GM23338 (cell line): ENCODE results near the gene SLITRK1. TPM values are rescaled to one million over a fixed set of nuclear protein-coding genes. Genes with fewer than 3 reads are reported as not detected.

Experiments
- ATAC-seq: fragments of 200-7000 bp; cut with Tn5 transposase; 3 replicates; pipeline ENCODE4 v1.9.1; 2020
- DNase-seq: peaks from one replicate; pipeline ENCODE4 v3.0.0-alpha.2; 2015; ENCODE audit warnings: low spot score
- H2AFZ ChIP-seq: fragments of 200-600 bp; sonication (generic); 2 replicates; pipeline ENCODE4 v1.8.0; 2016; ENCODE audit warnings: antibody characterized with exemption, mild to moderate bottlenecking, moderate library complexity
- H3F3A ChIP-seq: fragments of 200-600 bp; sonication (generic); replicated peaks from 2 replicates; pipeline ENCODE4 v1.8.0; 2017; ENCODE audit warnings: antibody characterized with exemption, mixed run types, low read depth
- H3K27ac ChIP-seq: fragments of 200-600 bp; sonication (generic); 2 replicates; pipeline ENCODE4 v1.6.1; 2016; ENCODE audit warnings: low read depth
- H3K27me3 ChIP-seq: fragments of 200-600 bp; sonication (generic); 2 replicates; pipeline ENCODE4 v1.8.0; 2016; ENCODE audit warnings: mild to moderate bottlenecking, mixed run types, moderate library complexity; ENCODE audit not compliant: insufficient read depth
- H3K36me3 ChIP-seq: fragments of 200-600 bp; sonication (generic); 2 replicates; pipeline ENCODE4 v1.8.0; 2016; ENCODE audit warnings: mild to moderate bottlenecking; ENCODE audit not compliant: insufficient read depth
- H3K4me1 ChIP-seq: fragments of 200-600 bp; sonication (generic); 2 replicates; pipeline ENCODE4 v1.8.0; 2016; ENCODE audit warnings: mild to moderate bottlenecking, moderate library complexity; ENCODE audit not compliant: insufficient read depth
- H3K4me2 ChIP-seq: fragments of 200-600 bp; sonication (generic); 2 replicates; pipeline ENCODE4 v1.7.1; 2017; ENCODE audit warnings: mixed run types
- H3K4me3 ChIP-seq: fragments of 200-600 bp; sonication (generic); 2 replicates; pipeline ENCODE4 v1.6.1; 2016; ENCODE audit warnings: mixed run types
- H3K79me2 ChIP-seq: fragments of 200-600 bp; sonication (generic); replicated peaks from 2 replicates; pipeline ENCODE4 v1.8.0; 2017; ENCODE audit warnings: mild to moderate bottlenecking; ENCODE audit not compliant: insufficient read depth
- H3K9me2 ChIP-seq: fragments of 200-600 bp; sonication (generic); 2 replicates; pipeline ENCODE4 v1.8.0; 2017; ENCODE audit not compliant: insufficient read depth
- H4K20me1 ChIP-seq: fragments of 200-600 bp; sonication (generic); replicated peaks from 2 replicates; pipeline ENCODE4 v1.8.0; 2017; ENCODE audit warnings: mild to moderate bottlenecking; ENCODE audit not compliant: insufficient read depth
- H3K27ac Mint-ChIP-seq: 2 replicates; pipeline ENCODE4 v1.8.0; 2020; ENCODE audit warnings: inconsistent platforms, mild to moderate bottlenecking, moderate library complexity, mixed read lengths
- H3K27me3 Mint-ChIP-seq: 3 replicates; pipeline ENCODE4 v1.8.0; 2022; ENCODE audit warnings: low read depth, mild to moderate bottlenecking, moderate library complexity, mixed read lengths, inconsistent platforms; ENCODE audit not compliant: insufficient read depth, poor library complexity
- H3K36me3 Mint-ChIP-seq: 3 replicates; pipeline ENCODE4 v1.8.0; 2021; ENCODE audit warnings: low read depth, mild to moderate bottlenecking, inconsistent platforms, moderate library complexity, mixed read lengths
- H3K4me1 Mint-ChIP-seq: 3 replicates; pipeline ENCODE4 v1.8.0; 2020; ENCODE audit warnings: mild to moderate bottlenecking, inconsistent platforms, mixed read lengths
- H3K4me3 Mint-ChIP-seq: 3 replicates; pipeline ENCODE4 v1.8.0; 2021; ENCODE audit warnings: moderate library complexity, mild to moderate bottlenecking, inconsistent platforms, mixed read lengths
- H3K9me3 Mint-ChIP-seq: 3 replicates; pipeline ENCODE4 v1.8.0; 2020; ENCODE audit warnings: moderate library complexity, mild to moderate bottlenecking, inconsistent platforms, mixed read lengths
- CREB1 ChIP-seq: fragments of 250-450 bp; sonication (Bioruptor Pico); IDR thresholded peaks from 2 replicates; pipeline ENCODE4 v1.5.0; 2020; ENCODE audit warnings: low read depth, mild to moderate bottlenecking, moderate library complexity
- CTCF ChIP-seq, 2 experiments: fragments of 200-600 bp in 1 of 2; sonication (generic) in 1 of 2; conservative IDR thresholded peaks; 2 replicates each; pipeline versions ENCODE4 v1.5.1 to v1.6.1; 2016 to 2017; ENCODE audit warnings: antibody characterized with exemption in 2 of 2, low read depth in 2 of 2, mild to moderate bottlenecking in 2 of 2, moderate library complexity in 1 of 2
- ETS1 ChIP-seq: IDR thresholded peaks from 2 replicates; pipeline ENCODE4 v1.6.1; 2016; ENCODE audit warnings: antibody characterized with exemption
- EZH2 ChIP-seq: fragments of 200-600 bp; sonication (generic); IDR thresholded peaks from one replicate; pipeline ENCODE4 v1.8.0; 2017; ENCODE audit warnings: antibody characterized with exemption, mild to moderate bottlenecking, low read depth; ENCODE audit not compliant: unreplicated experiment
- EZH2phosphoT487 ChIP-seq: fragments of 200-600 bp; sonication (generic); IDR thresholded peaks from one replicate; pipeline ENCODE4 v1.8.1; 2018; ENCODE audit warnings: antibody characterized with exemption; ENCODE audit not compliant: unreplicated experiment
- JUNB ChIP-seq: IDR thresholded peaks from one replicate; pipeline ENCODE4 v1.6.1; 2016; ENCODE audit warnings: antibody characterized with exemption; ENCODE audit not compliant: unreplicated experiment
- NANOG ChIP-seq: IDR thresholded peaks from 2 replicates; pipeline ENCODE4 v1.6.1; 2016; ENCODE audit warnings: antibody characterized with exemption, borderline replicate concordance
- POLR2AphosphoS5 ChIP-seq: IDR thresholded peaks from 2 replicates; pipeline ENCODE4 v1.6.1; 2016; ENCODE audit warnings: antibody characterized with exemption, low read depth
- REST ChIP-seq: IDR thresholded peaks from one replicate; pipeline ENCODE4 v1.6.1; 2018; ENCODE audit warnings: antibody characterized with exemption; ENCODE audit not compliant: unreplicated experiment
- STAT1 ChIP-seq: IDR thresholded peaks from one replicate; pipeline ENCODE4 v1.6.1; 2016; ENCODE audit warnings: antibody characterized with exemption; ENCODE audit not compliant: unreplicated experiment
- ZNF114 ChIP-seq: fragments of 250-450 bp; sonication (Bioruptor Pico); IDR thresholded peaks from 2 replicates; pipeline ENCODE4 v1.5.0; 2020; ENCODE audit warnings: mild to moderate bottlenecking, moderate library complexity
- ZNF331 ChIP-seq: fragments of 250-450 bp; sonication (Bioruptor Pico); IDR thresholded peaks from 2 replicates; pipeline ENCODE4 v1.5.0; 2020; ENCODE audit warnings: low read depth, mild to moderate bottlenecking, moderate library complexity
- ZNF462 ChIP-seq: fragments of 250-450 bp; sonication (Bioruptor Pico); IDR thresholded peaks from 2 replicates; pipeline ENCODE4 v1.5.0; 2020; ENCODE audit warnings: mild to moderate bottlenecking, moderate library complexity
- polyA plus RNA-seq: library from polyadenylated mRNA; unstranded; fragments of >200 nt; fragmentation: Nextera tagmentation; extraction: Ambion mirVana; gene quantifications from 2 replicates; pipeline ENCODE4 v1.2.1, GENCODE V29; 2016
- total RNA-seq: library from RNA; depleted of rRNA; stranded (reverse); fragments of >200 nt; shearing (Covaris generic); gene quantifications from 2 replicates; pipeline ENCODE4 v1.2.3, GENCODE V29; 2014

The SLITRK1 gene
- total and polyA plus RNA-seq, 2 experiments from 2014 or later: 0.29 to 1.1 TPM

- TF ChIP-seq EZH2phosphoT487: no peak
These were observed 37.2 kb downstream of the SLITRK1 start (continued) for GRCh38 chr13:83845106-83845505.

GRCh38 chr13:83839146-83839545, 43.1 kb downstream of the SLITRK1 start:
- TF ChIP-seq ZNF114 (CRISPR knock-in tag) (no peak), CTCF (conservative IDR thresholded peaks at IDR 0.05; ENCODE audit: low read depth in 2 of 2) (no peak), NANOG (no peak), EZH2 (no peak), REST (no peak), CREB1 (CRISPR knock-in tag) (no peak), EZH2phosphoT487 (no peak), ETS1 (no peak), POLR2AphosphoS5 (no peak), ZNF331 (no peak), ZNF462 (CRISPR knock-in tag) (no peak), JUNB (no peak), STAT1 (no peak)
- Histone ChIP-seq H2AFZ (no peak overlapping the region), H3K79me2 (no peaks in the 10 kb centered on the region), H3K27ac (no peak overlapping the region), H3K27me3 (no peaks in the 10 kb centered on the region), H3K4me2 (peak overlapping the region; percentile 24; the same call in 1 of the 2 replicates), H3K4me1 (peaks cover 22% of the 10 kb centered on the region), H3K4me3 (no peak overlapping the region), H3F3A (no peaks in the 10 kb centered on the region), H4K20me1 (no peaks in the 10 kb centered on the region), H3K36me3 (no peaks in the 10 kb centered on the region), H3K9me2 (no peaks in the 10 kb centered on the region)
- no peak overlapping the region for H3K27ac Mint-ChIP-seq
- no peaks in the 10 kb centered on the region for H3K27me3 Mint-ChIP-seq
- no peak overlapping the region for H3K4me3 Mint-ChIP-seq
- ATAC-seq (peak; percentile 76), DNase-seq (peak; percentile 36)
- no peaks in the 10 kb centered on the region for H3K9me3 Mint-ChIP-seq
- peaks cover 19% of the 10 kb centered on the region; the same call in 2 of the 3 replicates for H3K4me1 Mint-ChIP-seq
- no peaks in the 10 kb centered on the region for H3K36me3 Mint-ChIP-seq
